Adrenal gland (tissue), 12 donors: Measurements from ENCODE around the gene NKX6-2. TPM values are rescaled to one million over a fixed set of nuclear protein-coding genes. Genes with fewer than 3 reads are reported as not detected.

Experiments
- DNase-seq, 7 donors: peaks; one replicate each; pipeline ENCODE4 v3.0.0-alpha.2; 2019 to 2020
- H3K27ac ChIP-seq, 5 donors: fragments of 200-600 bp; sonication (generic) in 4 of 5; 1 replicate in 3 of 5; 2 replicates in 2 of 5; pipeline versions ENCODE4 v1.5.1 to v1.8.0; 2016 to 2020; ENCODE audit warnings: mild to moderate bottlenecking in 1 of 5
- H3K27me3 ChIP-seq: fragments of 200-600 bp; 2 replicates; pipeline ENCODE4 v1.8.0; 2021
- H3K36me3 ChIP-seq, 2 donors: fragments of 200-600 bp; replicated peaks in 1 of 2; 1 replicate in 1 of 2; 2 replicates in 1 of 2; pipeline versions ENCODE4 v1.5.1 to v1.8.0; 2018 to 2022
- H3K4me1 ChIP-seq, 2 donors: fragments of 200-600 bp; replicated peaks in 1 of 2; 1 replicate in 1 of 2; 2 replicates in 1 of 2; pipeline versions ENCODE4 v1.5.1 to v1.8.0; 2018 to 2021
- H3K4me3 ChIP-seq, 4 donors: fragments of 200-600 bp; sonication (generic) in 3 of 4; one replicate each; pipeline ENCODE4 v1.5.1; 2016 to 2018
- H3K9me3 ChIP-seq, 3 donors: fragments of 200-600 bp; sonication (generic) in 1 of 3; replicated peaks in 1 of 3; 1 replicate in 2 of 3; 2 replicates in 1 of 3; pipeline versions ENCODE4 v1.5.1 to v1.8.0; 2016 to 2021
- POLR2A ChIP-seq, 2 donors: fragments of 450-650 bp; IDR thresholded peaks; one replicate each; pipeline ENCODE4 v1.6.1; 2017; ENCODE audit warnings: antibody characterized with exemption in 2 of 2, mild to moderate bottlenecking in 2 of 2, moderate library complexity in 1 of 2
- WGBS, 4 donors: extraction: QIAGEN DNeasy Blood & Tissue Kit in 2 of 4; methylation state at CpG; one replicate each; pipeline versions ENCODE4 v1.1.5 to v1.1.7; 2013 to 2017; 5-methylcytosine and 5-hydroxymethylcytosine counted together
- intact Hi-C, 2 donors: fragments of 100-400 bp; cut with DNase I; formaldehyde crosslinking; loops; one replicate each; pipeline versions ENCODE4 v1.14.1 to v1.15.0; 2022 to 2023
- polyA plus RNA-seq, 3 donors: library from polyadenylated mRNA; stranded (reverse); fragments of 200-250 nt in 2 of 3; fragments of 350-450 nt in 1 of 3; fragmentation: Illumina TruSeq in 1 of 3; extraction: RNeasy Lipid Tissue Mini Kit (QIAGEN cat#74804) in 1 of 3; gene quantifications; one replicate each; pipeline ENCODE4 v1.2.3, GENCODE V29; 2013 to 2014
- total RNA-seq, 9 donors: library from RNA; depleted of rRNA in 4 of 9; stranded (reverse); fragments of >200 nt in 4 of 9; fragments of 120-200 nt in 1 of 9; fragmentation: NEBNext Ultra II Directional in 1 of 9; extraction: Animal tissue kit (Norgen Biotek cat#: 25700) in 1 of 9; gene quantifications; one replicate each; pipeline versions ENCODE4 v1.1.0 to v1.2.4, GENCODE V29; 2013 to 2023
- TF ChIP-seq, protein P1 (sequence below), 6 experiments: fragments of 450-650 bp in 4 of 6; fragments of 200-600 bp in 2 of 6; sonication (generic) in 1 of 6; IDR thresholded peaks; 1 replicate in 5 of 6; 2 replicates in 1 of 6; pipeline versions ENCODE4 v1.5.1 to v1.8.0; 2016 to 2021; ENCODE audit warnings: antibody characterized with exemption in 6 of 6, mild to moderate bottlenecking in 2 of 6, moderate library complexity in 1 of 6
- donor health status: healthy with polysubstance abuse.
- donor health status: Bipolar disorder and iron deficiency.
- donor health status: DM: yes; HTN: yes; CAD: no.
- donor health status: DM: no; HTN: no; CAD: no.
- donor health status: DM: no; HTN: no; CAD: no.
- donor health status: DM: yes; HTN: yes; CAD: no.

Gene NKX6-2
- total and polyA plus RNA-seq, 12 donors = 0.37 to 0.40 TPM; not detected in 10

DNA sequence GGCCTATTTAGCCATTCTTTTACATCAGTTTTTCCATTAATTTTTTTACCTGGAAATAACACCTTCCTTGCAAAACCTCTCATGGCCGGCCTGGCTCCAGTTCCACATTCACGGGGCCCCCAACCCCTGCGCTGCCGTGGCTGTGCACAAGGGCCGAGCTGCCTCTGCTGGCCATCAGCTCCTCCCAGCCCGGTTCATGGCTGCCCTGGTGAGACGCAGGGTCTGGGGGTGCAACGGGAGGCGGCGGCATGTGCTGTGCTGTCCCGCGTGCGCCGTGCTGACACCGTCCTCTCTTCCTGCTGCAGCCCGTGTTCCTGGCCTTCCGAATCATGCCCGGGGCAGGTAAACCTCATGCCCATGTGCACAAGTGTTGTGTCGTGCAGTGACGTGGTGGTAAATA lies 4.4 kb downstream of the NKX6-2 start:
- intact Hi-C loops = no loop called here
- H3K4me1 ChIP-seq = peaks cover 0 to 3% of the 10 kb centered on the region in 2 donors
- peaks cover 29% of the 10 kb centered on the region for H3K27me3 ChIP-seq
- no peak for TF ChIP-seq POLR2A (IDR thresholded peaks at IDR 0.05)
- TF ChIP-seq, protein P1, sequence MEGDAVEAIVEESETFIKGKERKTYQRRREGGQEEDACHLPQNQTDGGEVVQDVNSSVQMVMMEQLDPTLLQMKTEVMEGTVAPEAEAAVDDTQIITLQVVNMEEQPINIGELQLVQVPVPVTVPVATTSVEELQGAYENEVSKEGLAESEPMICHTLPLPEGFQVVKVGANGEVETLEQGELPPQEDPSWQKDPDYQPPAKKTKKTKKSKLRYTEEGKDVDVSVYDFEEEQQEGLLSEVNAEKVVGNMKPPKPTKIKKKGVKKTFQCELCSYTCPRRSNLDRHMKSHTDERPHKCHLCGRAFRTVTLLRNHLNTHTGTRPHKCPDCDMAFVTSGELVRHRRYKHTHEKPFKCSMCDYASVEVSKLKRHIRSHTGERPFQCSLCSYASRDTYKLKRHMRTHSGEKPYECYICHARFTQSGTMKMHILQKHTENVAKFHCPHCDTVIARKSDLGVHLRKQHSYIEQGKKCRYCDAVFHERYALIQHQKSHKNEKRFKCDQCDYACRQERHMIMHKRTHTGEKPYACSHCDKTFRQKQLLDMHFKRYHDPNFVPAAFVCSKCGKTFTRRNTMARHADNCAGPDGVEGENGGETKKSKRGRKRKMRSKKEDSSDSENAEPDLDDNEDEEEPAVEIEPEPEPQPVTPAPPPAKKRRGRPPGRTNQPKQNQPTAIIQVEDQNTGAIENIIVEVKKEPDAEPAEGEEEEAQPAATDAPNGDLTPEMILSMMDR (IDR thresholded peaks at IDR 0.05) = no peak
- 96 to 99% (median 97%) methylated on average over 12 to 20 of the region's 20 CpGs for WGBS, 4 donors
- no peak overlapping the region for H3K27ac ChIP-seq
- H3K4me3 ChIP-seq = no peak overlapping the region
- no peak for DNase-seq
- H3K36me3 ChIP-seq = peaks cover 0 to 23% of the 10 kb centered on the region in 2 donors
- no peaks in the 10 kb centered on the region for H3K9me3 ChIP-seq

DNA sequence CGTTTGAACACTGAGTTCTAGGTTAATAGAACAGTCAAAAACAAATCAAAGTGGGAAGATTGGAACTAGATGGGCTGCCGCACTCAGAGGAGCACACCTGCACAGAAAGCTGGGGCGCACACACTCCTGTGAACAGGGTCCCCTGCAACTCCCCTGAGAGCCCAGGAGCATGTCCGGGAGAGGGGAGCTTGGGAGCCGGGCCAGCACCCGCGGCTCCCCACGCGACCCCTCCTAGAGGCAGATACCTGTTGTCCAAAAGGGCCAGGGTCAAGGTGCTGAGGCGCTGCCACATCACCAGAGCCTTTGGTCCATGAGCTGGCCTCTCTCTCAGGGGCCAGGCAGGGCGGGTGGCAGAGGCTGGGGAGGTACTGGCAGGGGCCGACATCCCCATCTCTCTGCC lies 5.6 kb downstream of the NKX6-2 start:
- Histone ChIP-seq H3K27ac (no peak overlapping the region), H3K36me3 (peaks cover 0 to 23% of the 10 kb centered on the region in 2 donors), H3K4me3 (no peak overlapping the region), H3K4me1 (no peaks in the 10 kb centered on the region), H3K27me3 (peaks cover 22% of the 10 kb centered on the region), H3K9me3 (no peaks in the 10 kb centered on the region)
- DNase-seq = no peak
- TF ChIP-seq POLR2A (IDR thresholded peaks at IDR 0.05) = no peak
- TF ChIP-seq, protein P1 (IDR thresholded peaks at IDR 0.05) = no peak
- 88 to 92% (median 90%) methylated on average over 3 to 12 of the region's 12 CpGs for WGBS, 4 donors
- intact Hi-C loops = no loop called here

DNA sequence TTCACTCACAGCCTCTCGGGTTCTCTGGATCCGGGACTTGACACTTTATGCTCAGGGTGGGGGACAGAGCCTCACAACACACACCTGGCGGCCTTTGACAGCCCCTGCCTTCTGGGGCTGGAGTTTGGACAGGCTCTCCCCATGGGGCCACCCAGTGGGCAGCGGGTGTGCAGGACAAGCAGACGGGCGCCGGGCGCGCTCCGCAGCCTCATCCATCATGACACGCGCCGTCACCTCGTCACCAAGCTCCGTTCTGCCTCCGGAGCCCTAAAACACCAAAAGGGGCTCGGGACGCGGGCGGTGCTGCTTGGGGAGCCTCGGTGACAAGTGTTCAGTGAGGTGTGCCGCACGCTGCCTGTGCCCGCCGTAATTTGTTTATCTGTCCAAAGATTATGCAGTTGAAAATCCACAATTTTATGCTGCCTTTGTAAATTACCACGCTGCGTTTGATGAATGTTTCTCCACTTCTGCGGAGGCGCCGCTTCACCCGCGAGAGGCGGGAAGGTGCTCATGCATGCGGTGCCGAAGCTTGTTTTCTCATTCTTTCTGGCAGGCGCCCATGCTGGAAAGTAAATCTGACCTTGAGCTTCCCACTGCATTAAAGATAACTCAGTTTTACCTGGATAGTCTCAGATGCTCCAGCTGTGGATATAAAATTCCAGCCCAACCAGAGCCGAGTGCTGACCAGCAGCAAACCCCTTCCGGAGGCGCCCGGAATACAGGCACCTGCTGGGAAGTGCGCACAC lies 6.2 kb downstream of the NKX6-2 start:
- WGBS, 4 donors = 94 to 97% (median 96%) methylated on average over 31 to 41 of the region's 41 CpGs
- H3K9me3 ChIP-seq = no peaks in the 10 kb centered on the region
- peaks cover 15% of the 10 kb centered on the region for H3K27me3 ChIP-seq
- TF ChIP-seq, protein P1 (IDR thresholded peaks at IDR 0.05) = no peak
- TF ChIP-seq POLR2A (IDR thresholded peaks at IDR 0.05) = no peak
- intact Hi-C loops = no loop called here
- DNase-seq = no peak
- no peaks in the 10 kb centered on the region for H3K4me1 ChIP-seq
- peaks cover 0 to 23% of the 10 kb centered on the region in 2 donors for H3K36me3 ChIP-seq
- H3K4me3 ChIP-seq = no peak overlapping the region
- H3K27ac ChIP-seq = no peak overlapping the region

DNA sequence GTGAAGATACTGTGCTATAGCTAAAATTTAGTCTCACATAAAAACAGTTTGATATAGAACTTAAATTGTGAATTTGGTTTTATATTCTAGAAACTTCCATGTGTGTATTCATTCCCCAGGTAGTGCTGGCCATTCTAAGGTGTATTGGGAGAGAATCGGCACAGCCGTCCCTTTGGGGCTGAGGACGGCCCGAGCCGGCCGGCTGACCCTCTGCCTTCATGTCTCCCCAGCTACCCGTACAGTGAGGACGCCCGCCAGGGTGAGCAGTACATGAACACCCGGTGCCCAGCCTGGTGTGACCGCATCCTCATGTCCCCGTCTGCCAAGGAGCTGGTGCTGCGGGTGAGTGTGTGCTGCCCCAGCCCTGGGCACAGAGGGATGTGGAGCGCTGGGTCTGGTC lies 8.5 kb downstream of the NKX6-2 start:
- H3K4me1 ChIP-seq = no peaks in the 10 kb centered on the region
- 95 to 97% (median 97%) methylated on average over 9 to 14 of the region's 14 CpGs for WGBS, 4 donors
- no peaks in the 10 kb centered on the region for H3K27me3 ChIP-seq
- H3K27ac ChIP-seq = no peak overlapping the region
- intact Hi-C loops = no loop called here
- no peak for TF ChIP-seq POLR2A (IDR thresholded peaks at IDR 0.05)
- TF ChIP-seq, protein P1 (IDR thresholded peaks at IDR 0.05) = no peak
- no peak for DNase-seq
- H3K4me3 ChIP-seq = no peak overlapping the region
- peaks cover 0 to 18% of the 10 kb centered on the region in 2 donors for H3K36me3 ChIP-seq
- no peaks in the 10 kb centered on the region for H3K9me3 ChIP-seq
